Smooth muscle cell (in vitro differentiated cells): ENCODE results near the gene WASHC1. TPM values are rescaled to one million over a fixed set of nuclear protein-coding genes. Genes with fewer than 3 reads are reported as not detected.
"Not testable (repeated sequence)": the region's sequence is repeated elsewhere in the genome, so short reads cannot be mapped to it uniquely, and the experiment has no call there.

Experiments
- DNase-seq: peaks from one replicate; lab custom pipeline; 2025; ENCODE audit not compliant: unreplicated experiment; lab: John Stamatoyannopoulos, UW
- H2AFZ ChIP-seq: fragments of 200-600 bp; sonication (generic); 2 replicates; pipeline ENCODE4 v1.6.0; 2016; ENCODE audit warnings: antibody characterized with exemption, low read depth, mild to moderate bottlenecking
- H3F3A ChIP-seq: fragments of 200-600 bp; sonication (generic); 2 replicates; pipeline ENCODE4 v1.6.0; 2017; ENCODE audit warnings: antibody characterized with exemption, low read depth
- H3K27ac ChIP-seq: fragments of 200-600 bp; sonication (generic); 2 replicates; pipeline ENCODE4 v1.5.1; 2016; ENCODE audit warnings: low read depth, mild to moderate bottlenecking
- H3K27me3 ChIP-seq: fragments of 200-600 bp; sonication (generic); 2 replicates; pipeline ENCODE4 v1.6.1; 2016; ENCODE audit warnings: low read depth, mild to moderate bottlenecking
- H3K36me3 ChIP-seq: fragments of 200-600 bp; sonication (generic); 2 replicates; pipeline ENCODE4 v1.5.1; 2016; ENCODE audit warnings: low read depth
- H3K4me1 ChIP-seq: fragments of 200-600 bp; sonication (generic); 2 replicates; pipeline ENCODE4 v1.5.1; 2016; ENCODE audit warnings: low read depth
- H3K4me2 ChIP-seq: fragments of 200-600 bp; sonication (generic); 2 replicates; pipeline ENCODE4 v1.6.0; 2016; ENCODE audit warnings: mild to moderate bottlenecking
- H3K4me3 ChIP-seq: fragments of 200-600 bp; sonication (generic); 2 replicates; pipeline ENCODE4 v1.5.1; 2016; ENCODE audit warnings: mild to moderate bottlenecking
- H3K79me2 ChIP-seq: fragments of 200-600 bp; sonication (generic); 2 replicates; pipeline ENCODE4 v1.6.0; 2016; ENCODE audit warnings: low read depth, mild to moderate bottlenecking
- H3K9ac ChIP-seq: fragments of 200-600 bp; sonication (generic); 2 replicates; pipeline ENCODE4 v1.6.0; 2016; ENCODE audit warnings: low read depth
- H3K9me3 ChIP-seq: fragments of 200-600 bp; sonication (generic); replicated peaks from 2 replicates; pipeline ENCODE4 v1.5.1; 2016; ENCODE audit warnings: low read depth
- H4K20me1 ChIP-seq: fragments of 200-600 bp; sonication (generic); 2 replicates; pipeline ENCODE4 v1.6.0; 2016; ENCODE audit warnings: low read depth
- WGBS: methylation state at CpG from one replicate; pipeline ENCODE4 v1.1.7; 2016; ENCODE audit warnings: low lambda C conversion rate; 5-methylcytosine and 5-hydroxymethylcytosine counted together
- polyA plus RNA-seq: library from polyadenylated mRNA; unstranded; fragments of >200 nt; fragmentation: Nextera tagmentation; extraction: Ambion mirVana; gene quantifications from 2 replicates; pipeline ENCODE4 v1.2.1, GENCODE V29; 2016
- total RNA-seq: library from RNA; depleted of rRNA; stranded (reverse); fragments of >200 nt; gene quantifications from 2 replicates; pipeline ENCODE4 v1.2.3, GENCODE V29; 2014

The WASHC1 gene, protein sequence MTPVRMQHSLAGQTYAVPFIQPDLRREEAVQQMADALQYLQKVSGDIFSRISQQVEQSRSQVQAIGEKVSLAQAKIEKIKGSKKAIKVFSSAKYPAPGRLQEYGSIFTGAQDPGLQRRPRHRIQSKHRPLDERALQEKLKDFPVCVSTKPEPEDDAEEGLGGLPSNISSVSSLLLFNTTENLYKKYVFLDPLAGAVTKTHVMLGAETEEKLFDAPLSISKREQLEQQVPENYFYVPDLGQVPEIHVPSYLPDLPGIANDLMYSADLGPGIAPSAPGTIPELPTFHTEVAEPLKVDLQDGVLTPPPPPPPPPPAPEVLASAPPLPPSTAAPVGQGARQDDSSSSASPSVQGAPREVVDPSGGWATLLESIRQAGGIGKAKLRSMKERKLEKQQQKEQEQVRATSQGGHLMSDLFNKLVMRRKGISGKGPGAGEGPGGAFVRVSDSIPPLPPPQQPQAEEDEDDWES
- total RNA-seq: 4.0 and 4.7 TPM in 2 replicates
- 9.9 and 10.0 TPM in 2 replicates for polyA plus RNA-seq

DNA sequence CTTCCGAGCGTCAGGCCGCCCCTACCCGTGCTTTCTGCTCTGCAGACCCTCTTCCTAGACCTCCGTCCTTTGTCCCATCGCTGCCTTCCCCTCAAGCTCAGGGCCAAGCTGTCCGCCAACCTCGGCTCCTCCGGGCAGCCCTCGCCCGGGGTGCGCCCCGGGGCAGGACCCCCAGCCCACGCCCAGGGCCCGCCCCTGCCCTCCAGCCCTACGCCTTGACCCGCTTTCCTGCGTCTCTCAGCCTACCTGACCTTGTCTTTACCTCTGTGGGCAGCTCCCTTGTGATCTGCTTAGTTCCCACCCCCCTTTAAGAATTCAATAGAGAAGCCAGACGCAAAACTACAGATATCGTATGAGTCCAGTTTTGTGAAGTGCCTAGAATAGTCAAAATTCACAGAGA lies at the start of gene WASHC1:
WASHC1 (minus strand) TSS at position 101 of the 400 bp plus-strand sequence. CDS start 4,457 bp downstream, outside the sequence.
- H3K27ac ChIP-seq, H3K9ac ChIP-seq, H3K9me3 ChIP-seq, H3K4me1 ChIP-seq, H3K27me3 ChIP-seq, DNase-seq, H4K20me1 ChIP-seq, H3K79me2 ChIP-seq, H3F3A ChIP-seq, H2AFZ ChIP-seq, H3K36me3 ChIP-seq: not testable (repeated sequence)
- 0% methylated on average over 2 of the region's 20 CpGs for WGBS
- peak within 1 kb of the TSS; percentile 47 for H3K4me3 ChIP-seq
- peak within 1 kb of the TSS; percentile 72 for H3K4me2 ChIP-seq

- not testable (repeated sequence) for H3K27me3 ChIP-seq, H3F3A ChIP-seq
- WGBS: 32% methylated on average over 3 of the region's 3 CpGs
Observed at GRCh38 chr9:78333-78732, 49.1 kb upstream of the WASHC1 start.

GRCh38 chr9:76389-76788 lies 47.1 kb upstream of the WASHC1 start:
- H3K27me3 ChIP-seq: peaks cover 13% of the 10 kb centered on the region
- H3K9me3 ChIP-seq, H3K4me1 ChIP-seq, H3F3A ChIP-seq, H3K36me3 ChIP-seq, H2AFZ ChIP-seq, H3K4me3 ChIP-seq, H3K4me2 ChIP-seq, H4K20me1 ChIP-seq, H3K27ac ChIP-seq, H3K9ac ChIP-seq, H3K79me2 ChIP-seq, DNase-seq: not testable (repeated sequence)
- WGBS: 59% methylated on average over 3 of the region's 3 CpGs

More at GRCh38 chr9:78333-78732, 49.1 kb upstream of the WASHC1 start:
- H3K9ac ChIP-seq, H4K20me1 ChIP-seq, H2AFZ ChIP-seq, H3K4me3 ChIP-seq, H3K4me1 ChIP-seq, H3K4me2 ChIP-seq, DNase-seq, H3K9me3 ChIP-seq, H3K27ac ChIP-seq, H3K36me3 ChIP-seq, H3K79me2 ChIP-seq: not testable (repeated sequence)

DNA sequence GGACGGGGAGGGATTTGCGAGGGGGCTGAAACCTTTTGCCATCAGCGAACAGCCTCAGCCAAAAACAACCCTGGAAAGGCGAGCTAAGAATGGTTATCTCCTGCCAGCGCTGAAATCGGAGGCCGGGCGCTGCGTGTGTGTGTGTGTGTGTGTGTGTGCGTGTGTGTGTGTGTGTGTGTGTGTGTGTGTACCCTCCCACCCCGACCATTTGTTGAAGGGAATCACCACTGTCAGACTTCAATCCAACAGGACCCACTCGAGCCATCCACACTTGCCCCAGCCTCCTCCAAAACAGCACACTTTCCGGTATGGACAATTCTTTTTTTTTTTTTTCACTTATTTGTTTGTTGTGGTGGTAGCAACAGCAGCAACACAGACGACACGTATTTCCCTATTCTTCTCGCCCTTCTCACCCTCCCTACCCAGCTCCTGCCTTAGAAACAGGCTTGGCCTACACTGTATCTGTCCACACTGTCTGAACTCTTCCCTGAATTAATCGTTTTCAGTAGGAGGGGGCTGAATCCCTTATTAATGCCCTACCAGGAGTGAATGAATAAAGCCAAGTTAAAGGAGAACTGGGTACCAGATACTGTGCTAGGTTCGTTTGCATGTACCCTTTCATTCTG lies 44.8 kb upstream of the WASHC1 start:
- Histone ChIP-seq H2AFZ (peak overlapping the region; percentile 77), H3K27ac (peak overlapping the region; percentile 11), H3K4me2 (peak overlapping the region; percentile 89), H3K4me3 (peak overlapping the region; percentile 58)
- not testable (repeated sequence) for H3K9ac ChIP-seq, H3F3A ChIP-seq, H3K27me3 ChIP-seq, H4K20me1 ChIP-seq, H3K9me3 ChIP-seq, H3K36me3 ChIP-seq, DNase-seq, H3K79me2 ChIP-seq, H3K4me1 ChIP-seq
- whole genome bisulfite sequencing: 18% methylated on average over 17 of the region's 18 CpGs

GRCh38 chr9:73076-73899 lies 44.0 kb upstream of the WASHC1 start:
- H3K27me3 ChIP-seq, H3K79me2 ChIP-seq, H3K27ac ChIP-seq, H4K20me1 ChIP-seq, H3K36me3 ChIP-seq, H3K4me1 ChIP-seq, H3K9me3 ChIP-seq, DNase-seq, H3F3A ChIP-seq, H3K9ac ChIP-seq: not testable (repeated sequence)
- Histone ChIP-seq H3K4me3 (peak overlapping the region; percentile 58), H2AFZ (peak overlapping the region; percentile 77), H3K4me2 (peak overlapping the region; percentile 89)
- WGBS: 2% methylated on average over 66 of the region's 109 CpGs

- not testable (repeated sequence) for H3K36me3 ChIP-seq, H2AFZ ChIP-seq, H3K27me3 ChIP-seq, H3K4me3 ChIP-seq, H3K79me2 ChIP-seq, H3K9me3 ChIP-seq, H4K20me1 ChIP-seq, H3F3A ChIP-seq, H3K9ac ChIP-seq, H3K4me1 ChIP-seq, DNase-seq
- H3K4me2 ChIP-seq: peak overlapping the region; percentile 66
- H3K27ac ChIP-seq: peak overlapping the region; percentile 27
- 25% methylated on average over 10 of the region's 10 CpGs for WGBS
Observed at GRCh38 chr9:63031-63629, 33.9 kb upstream of the WASHC1 start.

DNA sequence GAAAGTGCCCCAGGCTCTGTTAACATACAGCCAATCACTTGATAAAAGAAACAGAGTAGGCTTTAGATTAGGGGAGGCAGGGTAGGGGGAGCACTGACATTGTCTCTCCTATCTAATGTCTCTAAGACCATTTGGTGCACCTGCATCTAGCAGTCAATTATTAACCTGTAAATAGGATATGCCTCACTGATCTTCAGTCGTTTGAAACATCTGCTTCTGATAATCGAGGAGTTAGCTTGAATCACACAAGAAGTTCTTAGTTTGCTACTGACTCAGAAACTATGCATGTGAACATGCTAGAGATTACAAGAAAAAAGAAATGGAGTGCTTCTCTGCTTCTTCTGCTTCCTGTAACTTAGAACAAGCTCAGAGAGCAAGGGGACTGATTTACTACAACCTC lies 23.4 kb upstream of the WASHC1 start:
- H4K20me1 ChIP-seq, H3K4me2 ChIP-seq, H3K27me3 ChIP-seq, H3F3A ChIP-seq, H3K9me3 ChIP-seq, H3K9ac ChIP-seq, H3K4me3 ChIP-seq, H3K36me3 ChIP-seq, H3K27ac ChIP-seq, DNase-seq, H2AFZ ChIP-seq, H3K4me1 ChIP-seq, H3K79me2 ChIP-seq: not testable (repeated sequence)
- WGBS: 29% methylated on average over 2 of the region's 2 CpGs
